ENCODE data around the gene PARN. TPM values are rescaled to one million over a fixed set of nuclear protein-coding genes. Genes with fewer than 3 reads are reported as not detected.

PARN gene
- total and polyA plus RNA-seq, 2 experiments from 2014 or later, result 35.0 to 35.4 TPM

- TF ChIP-seq EZH2phosphoT487 (IDR thresholded peaks at IDR 0.05; ENCODE audit: insufficient read depth, low read depth), result no peak
- TF ChIP-seq EZH2 (IDR thresholded peaks at IDR 0.05; ENCODE audit: insufficient read depth, poor library complexity, severe bottlenecking), result no peak
- H3K9ac ChIP-seq, result peak overlapping the region; percentile 96
- peaks cover 4% of the 10 kb centered on the region; the same call in 1 of the 2 replicates for H3F3A ChIP-seq (ENCODE audit: insufficient read depth)
- no peaks in the 10 kb centered on the region for H3K9me2 ChIP-seq (ENCODE audit: insufficient read depth)
- peaks cover 25% of the 10 kb centered on the region for H3K4me1 ChIP-seq (ENCODE audit: insufficient read depth)
- DNase-seq, result peak; percentile 50
- peak overlapping the region; percentile 76 for H3K27ac ChIP-seq
- WGBS, 2 experiments (ENCODE audit: low coverage in 1 of 2, low lambda C conversion rate in 2 of 2, missing lambda C conversion rate in 2 of 2), result 1 to 2% methylated on average over 15 to 17 of the region's 17 CpGs
- H3K79me2 ChIP-seq (ENCODE audit: insufficient read depth), result peaks cover 49% of the 10 kb centered on the region
- peak overlapping the region; percentile 94 for H3K4me2 ChIP-seq (ENCODE audit: unreplicated experiment)
- H3K4me3 ChIP-seq, result peak overlapping the region; percentile 89
- H3K36me3 ChIP-seq (ENCODE audit: low read depth), result peaks cover 17% of the 10 kb centered on the region
- in situ Hi-C loops (cut with MboI), result no loop called here
- H4K20me1 ChIP-seq (ENCODE audit: insufficient read depth), result peaks cover 5% of the 10 kb centered on the region; the same call in 1 of the 2 replicates
- H3K9me3 ChIP-seq (ENCODE audit: low read depth), result no peaks in the 10 kb centered on the region
- H3K27me3 ChIP-seq (replicated peaks; ENCODE audit: insufficient read depth), result no peaks in the 10 kb centered on the region
- H2AFZ ChIP-seq, result peak overlapping the region; percentile 76
These were observed 495 bp downstream of the PARN start for GRCh38 chr16:14629612-14629918.

- H3K4me3 ChIP-seq, result peak overlapping the region; percentile 89
- peak overlapping the region; percentile 94 for H3K4me2 ChIP-seq (ENCODE audit: unreplicated experiment)
- peak overlapping the region; percentile 96 for H3K9ac ChIP-seq
- H3K9me2 ChIP-seq (ENCODE audit: insufficient read depth), result no peaks in the 10 kb centered on the region
- WGBS, 2 experiments (ENCODE audit: low coverage in 1 of 2, low lambda C conversion rate in 2 of 2, missing lambda C conversion rate in 2 of 2), result 55 to 57% methylated on average over 12 of the region's 12 CpGs
- peaks cover 4% of the 10 kb centered on the region; the same call in 1 of the 2 replicates for H3F3A ChIP-seq (ENCODE audit: insufficient read depth)
- H4K20me1 ChIP-seq (ENCODE audit: insufficient read depth), result no peaks in the 10 kb centered on the region
- no peaks in the 10 kb centered on the region for H3K27me3 ChIP-seq (replicated peaks; ENCODE audit: insufficient read depth)
- DNase-seq, result no peak
- peaks cover 20% of the 10 kb centered on the region for H3K4me1 ChIP-seq (ENCODE audit: insufficient read depth)
- in situ Hi-C loops (cut with MboI), result no loop called here
- peak overlapping the region; percentile 76 for H3K27ac ChIP-seq
- no peaks in the 10 kb centered on the region for H3K9me3 ChIP-seq (ENCODE audit: low read depth)
- no peak for TF ChIP-seq EZH2phosphoT487 (IDR thresholded peaks at IDR 0.05; ENCODE audit: insufficient read depth, low read depth)
- H3K79me2 ChIP-seq (ENCODE audit: insufficient read depth), result peaks cover 43% of the 10 kb centered on the region
- peak overlapping the region; percentile 76 for H2AFZ ChIP-seq
- peaks cover 22% of the 10 kb centered on the region for H3K36me3 ChIP-seq (ENCODE audit: low read depth)
These were observed 1.1 kb downstream of the PARN start for GRCh38 chr16:14628806-14629611.

GRCh38 chr16:14627078-14627477, 3.0 kb downstream of the PARN start:
- no peaks in the 10 kb centered on the region for H3K9me3 ChIP-seq (ENCODE audit: low read depth)
- H3F3A ChIP-seq (ENCODE audit: insufficient read depth), result peaks cover 2% of the 10 kb centered on the region; the same call in 1 of the 2 replicates
- TF ChIP-seq EZH2 (IDR thresholded peaks at IDR 0.05; ENCODE audit: insufficient read depth, poor library complexity, severe bottlenecking), result no peak
- no peak for TF ChIP-seq EZH2phosphoT487 (IDR thresholded peaks at IDR 0.05; ENCODE audit: insufficient read depth, low read depth)
- peaks cover 18% of the 10 kb centered on the region for H3K4me1 ChIP-seq (ENCODE audit: insufficient read depth)
- no peak overlapping the region for H3K4me3 ChIP-seq
- no peak overlapping the region for H2AFZ ChIP-seq
- no peaks in the 10 kb centered on the region for H3K27me3 ChIP-seq (replicated peaks; ENCODE audit: insufficient read depth)
- H3K27ac ChIP-seq, result no peak overlapping the region
- no peak overlapping the region for H3K9ac ChIP-seq
- H4K20me1 ChIP-seq (ENCODE audit: insufficient read depth), result no peaks in the 10 kb centered on the region
- no peak for DNase-seq
- no peak overlapping the region for H3K4me2 ChIP-seq (ENCODE audit: unreplicated experiment)
- WGBS, 2 experiments (ENCODE audit: low coverage in 1 of 2, low lambda C conversion rate in 2 of 2, missing lambda C conversion rate in 2 of 2), result 96 to 98% methylated on average over 4 of the region's 4 CpGs
- H3K36me3 ChIP-seq (ENCODE audit: low read depth), result peaks cover 25% of the 10 kb centered on the region
- H3K79me2 ChIP-seq (ENCODE audit: insufficient read depth), result peaks cover 28% of the 10 kb centered on the region
- in situ Hi-C loops (cut with MboI), result no loop called here
- H3K9me2 ChIP-seq (ENCODE audit: insufficient read depth), result no peaks in the 10 kb centered on the region

- no peaks in the 10 kb centered on the region for H3K9me2 ChIP-seq (ENCODE audit: insufficient read depth)
- in situ Hi-C loops (cut with MboI), result no loop called here
- H3F3A ChIP-seq (ENCODE audit: insufficient read depth), result no peaks in the 10 kb centered on the region
- no peak overlapping the region for H3K9ac ChIP-seq
- no peak for DNase-seq
- H3K79me2 ChIP-seq (ENCODE audit: insufficient read depth), result no peaks in the 10 kb centered on the region; the same call in 1 of the 2 replicates
- no peak overlapping the region for H3K4me3 ChIP-seq
- H3K36me3 ChIP-seq (ENCODE audit: low read depth), result peaks cover 23% of the 10 kb centered on the region; the same call in 1 of the 2 replicates
- H3K4me2 ChIP-seq (ENCODE audit: unreplicated experiment), result no peak overlapping the region
- H3K9me3 ChIP-seq (ENCODE audit: low read depth), result no peaks in the 10 kb centered on the region
- H2AFZ ChIP-seq, result no peak overlapping the region
- no peaks in the 10 kb centered on the region for H3K27me3 ChIP-seq (replicated peaks; ENCODE audit: insufficient read depth)
- H3K27ac ChIP-seq, result no peak overlapping the region
- H4K20me1 ChIP-seq (ENCODE audit: insufficient read depth), result no peaks in the 10 kb centered on the region
- WGBS, 2 experiments (ENCODE audit: low coverage in 1 of 2, low lambda C conversion rate in 2 of 2, missing lambda C conversion rate in 2 of 2), result 84 to 90% methylated on average over 7 of the region's 7 CpGs
- no peaks in the 10 kb centered on the region for H3K4me1 ChIP-seq (ENCODE audit: insufficient read depth)
- no peak for TF ChIP-seq EZH2phosphoT487 (IDR thresholded peaks at IDR 0.05; ENCODE audit: insufficient read depth, low read depth)
- no peak for TF ChIP-seq EZH2 (IDR thresholded peaks at IDR 0.05; ENCODE audit: insufficient read depth, poor library complexity, severe bottlenecking)
These were observed 11.5 kb downstream of the PARN start for GRCh38 chr16:14618566-14618965.
